ENCODE data around the gene SLC25A41. TPM values are rescaled to one million over a fixed set of nuclear protein-coding genes. Genes with fewer than 3 reads are reported as not detected.
A peak's percentile ranks its signal among the peaks of the same experiment; 100 is the strongest.

SLC25A41 gene
- total RNA-seq, 4 donors from 2014 or later: not detected

DNA sequence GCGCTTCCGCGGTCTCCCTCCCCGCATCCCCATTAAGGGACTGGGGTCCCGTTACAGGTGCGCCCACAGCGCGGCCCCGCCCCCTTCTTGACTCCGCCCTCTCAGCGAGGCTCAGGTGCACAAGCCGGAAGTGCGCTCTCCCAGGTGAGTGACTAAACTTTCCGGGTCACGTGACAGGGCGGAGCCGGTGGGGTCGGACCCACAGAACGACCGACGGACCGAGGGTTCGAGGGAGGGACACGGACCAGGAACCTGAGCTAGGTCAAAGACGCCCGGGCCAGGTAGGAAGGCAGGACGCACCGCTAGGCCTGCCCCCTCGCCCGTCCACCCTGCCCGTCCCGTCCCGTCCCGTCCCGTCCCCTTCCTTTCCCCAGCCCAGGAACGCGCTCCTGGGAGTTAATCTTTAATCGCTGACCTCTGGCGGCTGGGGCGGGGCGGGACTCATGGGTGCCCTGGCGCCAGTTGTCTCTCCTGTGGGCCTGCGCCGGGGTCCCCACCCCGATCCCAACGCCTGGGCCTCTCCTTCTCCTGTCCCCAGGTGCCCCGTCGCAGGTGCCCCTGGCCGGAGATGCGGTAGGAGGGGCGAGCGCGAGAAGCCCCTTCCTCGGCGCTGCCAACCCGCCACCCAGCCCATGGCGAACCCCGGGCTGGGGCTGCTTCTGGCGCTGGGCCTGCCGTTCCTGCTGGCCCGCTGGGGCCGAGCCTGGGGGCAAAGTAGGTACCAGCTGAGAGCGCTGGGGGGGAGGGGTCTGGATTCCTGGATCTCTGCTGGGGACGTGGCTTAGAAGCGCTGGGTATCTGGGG, 30.7 kb upstream of the SLC25A41 start, which contains the start of gene CRB3:
Gene CRB3, plus strand, starts transcription at position 202 of the 804 bp plus-strand sequence. Its CDS starts 431 bp downstream, at position 633.
- ATAC-seq (ENCODE audit: low FRiP score) (no peak), DNase-seq (ENCODE audit: low spot score) (no peak)
- TF ChIP-seq CTCF (IDR thresholded peaks at IDR 0.05): no peak

DNA sequence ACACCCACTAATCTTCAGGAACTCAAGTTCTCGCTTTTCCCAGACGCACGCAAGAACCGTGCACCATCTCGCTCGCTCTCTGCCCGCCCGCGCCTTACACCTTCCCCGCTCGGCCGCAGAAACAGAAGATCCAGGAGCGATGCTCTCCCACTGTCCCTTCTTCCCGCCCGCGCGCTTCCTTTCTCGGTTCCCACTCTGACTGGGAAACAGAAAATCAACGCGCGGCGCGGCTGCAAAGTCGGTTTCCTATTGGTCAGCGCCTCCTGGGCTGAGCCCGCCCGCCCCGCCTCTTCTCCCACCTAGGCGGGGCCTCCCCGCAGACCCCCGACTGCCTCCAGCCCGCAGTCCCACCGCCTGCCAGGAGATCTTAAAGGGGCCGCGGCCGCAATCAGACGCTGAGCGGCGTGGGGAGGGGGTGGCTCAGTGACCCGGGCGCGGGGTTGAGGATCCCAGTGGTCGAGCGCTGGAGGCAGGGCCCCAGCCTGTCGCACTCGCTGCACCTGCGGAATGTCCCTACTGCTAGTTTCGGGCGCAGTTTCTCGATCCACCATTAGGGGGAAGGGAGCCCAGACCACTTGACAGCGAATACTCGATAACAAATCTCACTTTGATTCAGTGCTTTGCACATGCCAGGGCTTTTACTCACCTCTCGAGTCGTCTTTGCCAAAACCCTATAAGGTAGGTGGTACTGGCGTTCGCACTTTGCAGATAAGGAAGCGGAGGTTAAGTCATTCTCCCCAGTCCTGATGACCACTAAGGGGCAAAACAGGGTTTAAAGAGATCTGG, 26.7 kb upstream of the SLC25A41 start:
- DNase-seq (ENCODE audit: low spot score) (peak; percentile 77), ATAC-seq (ENCODE audit: low FRiP score) (peak; percentile 91)
- TF ChIP-seq CTCF (IDR thresholded peaks at IDR 0.05): peak in 1 of 3 donors; percentile 47

- ATAC-seq (ENCODE audit: low FRiP score) (peak; percentile 16), DNase-seq (ENCODE audit: low spot score) (no peak)
- no peak for TF ChIP-seq CTCF (IDR thresholded peaks at IDR 0.05)
Measured at GRCh38 chr19:6459262-6460098, 25.9 kb upstream of the SLC25A41 start, which contains the start of gene SLC25A23. Gene SLC25A23 (minus strand): TSS chr19:6459792. CDS start chr19:6459628, 164 bp downstream.

GRCh38 chr19:6458695-6459261, 25.2 kb upstream of the SLC25A41 start:
- DNase-seq (ENCODE audit: low spot score): no peak
- no peak for TF ChIP-seq CTCF (IDR thresholded peaks at IDR 0.05)
- ATAC-seq (ENCODE audit: low FRiP score): no peak

- no peak for DNase-seq (ENCODE audit: low spot score)
- TF ChIP-seq CTCF (IDR thresholded peaks at IDR 0.05): no peak
- no peak for ATAC-seq (ENCODE audit: low FRiP score)
Measured at GRCh38 chr19:6457958-6458694, 24.6 kb upstream of the SLC25A41 start.

DNA sequence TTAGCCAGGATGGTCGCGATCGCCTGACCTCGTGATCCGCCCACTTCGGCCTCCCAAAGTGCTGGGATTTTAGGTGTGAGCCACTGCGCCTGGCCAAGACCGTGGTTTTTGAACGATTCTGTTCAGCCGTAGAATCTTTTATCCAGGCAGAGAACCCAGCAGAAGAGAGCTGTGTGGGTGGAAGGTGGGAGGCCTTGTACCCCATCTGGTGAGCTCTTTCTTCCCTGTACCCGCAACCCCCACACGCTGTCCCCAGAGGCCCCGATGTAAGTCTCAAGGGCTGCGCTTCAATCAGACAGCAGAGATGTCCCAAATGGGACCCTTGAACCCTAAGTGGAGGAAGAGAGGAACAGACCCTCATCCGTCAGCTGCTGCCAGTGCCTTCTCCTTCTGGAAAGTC, 22.4 kb upstream of the SLC25A41 start:
- DNase-seq (ENCODE audit: low spot score): no peak
- no peak for TF ChIP-seq CTCF (IDR thresholded peaks at IDR 0.05)
- ATAC-seq (ENCODE audit: low FRiP score): no peak
